Measurements from ENCODE around the gene RGPD3.

Gene RGPD3

GRCh38 chr2:106366204-106366885 lies 101.9 kb downstream of the RGPD3 start:
- no peak overlapping the region for H3K27ac ChIP-seq
- no peak for TF ChIP-seq ZFX (IDR thresholded peaks at IDR 0.05; ENCODE audit: borderline replicate concordance)

GRCh38 chr2:106363791-106364190 lies 104.4 kb downstream of the RGPD3 start:
- H3K27ac ChIP-seq: no peak overlapping the region
- no peak for TF ChIP-seq ZFX (IDR thresholded peaks at IDR 0.05; ENCODE audit: borderline replicate concordance)
- TF ChIP-seq CTCF (IDR thresholded peaks at IDR 0.05): no peak

- H3K27ac ChIP-seq: no peak overlapping the region
- TF ChIP-seq CTCF (IDR thresholded peaks at IDR 0.05) (no peak), ZFX (IDR thresholded peaks at IDR 0.05; ENCODE audit: borderline replicate concordance) (no peak)
These were observed 105.4 kb downstream of the RGPD3 start for GRCh38 chr2:106362789-106363188.

- TF ChIP-seq ZFX (IDR thresholded peaks at IDR 0.05; ENCODE audit: borderline replicate concordance) (no peak), CTCF (IDR thresholded peaks at IDR 0.05) (no peak)
- no peak overlapping the region for H3K27ac ChIP-seq
These were observed 108.7 kb downstream of the RGPD3 start for GRCh38 chr2:106359512-106359911.

- no peak overlapping the region for H3K27ac ChIP-seq
- TF ChIP-seq CTCF (IDR thresholded peaks at IDR 0.05): no peak
- no peak for TF ChIP-seq ZFX (IDR thresholded peaks at IDR 0.05; ENCODE audit: borderline replicate concordance)
These were observed 109.7 kb downstream of the RGPD3 start for GRCh38 chr2:106358521-106358920.

- TF ChIP-seq ZFX (IDR thresholded peaks at IDR 0.05; ENCODE audit: borderline replicate concordance) (no peak), CTCF (IDR thresholded peaks at IDR 0.05) (no peak)
- no peak overlapping the region for H3K27ac ChIP-seq
These were observed 110.1 kb downstream of the RGPD3 start for GRCh38 chr2:106358081-106358480.

GRCh38 chr2:106356291-106356690 lies 111.9 kb downstream of the RGPD3 start:
- TF ChIP-seq ZFX (IDR thresholded peaks at IDR 0.05; ENCODE audit: borderline replicate concordance): no peak
- TF ChIP-seq CTCF (IDR thresholded peaks at IDR 0.05): no peak
- H3K27ac ChIP-seq: no peak overlapping the region

GRCh38 chr2:106353676-106354075 lies 114.5 kb downstream of the RGPD3 start:
- no peak overlapping the region for H3K27ac ChIP-seq
- no peak for TF ChIP-seq ZFX (IDR thresholded peaks at IDR 0.05; ENCODE audit: borderline replicate concordance)
- no peak for TF ChIP-seq CTCF (IDR thresholded peaks at IDR 0.05)

All from 22Rv1 (cell line).